GM12892 (cell line): ENCODE data around the gene ANKRD44.

Experiments used
- POLR2A ChIP-seq: IDR thresholded peaks from 2 replicates; pipeline ENCODE4 v1.6.1; 2011; ENCODE audit warnings: low read depth, low read length, control low read depth
- POLR2AphosphoS5 ChIP-seq: IDR thresholded peaks from 2 replicates; pipeline ENCODE4 v1.6.1; 2011; ENCODE audit warnings: low read depth, low read length, control low read depth
- TAF1 ChIP-seq: IDR thresholded peaks from 2 replicates; pipeline ENCODE4 v1.6.1; 2011; ENCODE audit warnings: low read depth, mild to moderate bottlenecking, control low read depth, low read length, borderline replicate concordance

DNA sequence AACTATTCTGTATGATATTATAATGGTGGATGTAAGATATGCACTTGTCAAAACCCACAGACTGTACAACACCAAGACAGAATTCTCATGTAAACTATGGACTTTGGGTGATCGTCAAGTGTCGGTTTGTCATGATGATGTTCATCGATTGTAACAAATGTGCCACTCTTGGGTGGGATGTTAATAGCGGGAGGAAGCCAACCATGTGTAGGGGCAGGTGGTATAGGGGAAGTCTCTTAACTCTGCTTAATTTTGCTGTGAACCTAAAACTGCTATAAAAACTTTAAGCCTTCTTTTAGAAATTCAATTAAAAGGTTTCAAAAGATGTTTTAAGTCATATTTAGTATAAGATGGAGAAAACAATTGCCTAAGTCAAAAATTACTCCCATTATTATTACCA lies 139.0 kb downstream of the ANKRD44 start:
- TF ChIP-seq POLR2A, result no peak
- no peak for TF ChIP-seq POLR2AphosphoS5
- TF ChIP-seq TAF1, result no peak
